HFF-Myc (cell line): ENCODE data around the gene ZNF646.

Experiments used
- DNase-seq: peaks from one replicate; pipeline ENCODE4 v3.0.0-alpha.2; 2011; ENCODE audit warnings: low read depth; ENCODE audit errors: extremely low read depth
- H3K4me3 ChIP-seq: replicated peaks from 2 replicates; pipeline ENCODE4 v1.5.1; 2011; ENCODE audit warnings: low read depth, mild to moderate bottlenecking, control low read depth, low read length
- CTCF ChIP-seq: IDR thresholded peaks from 2 replicates; pipeline ENCODE4 v1.5.1; 2012; ENCODE audit warnings: mild to moderate bottlenecking, low read depth, low read length, control low read depth; ENCODE audit errors: missing control alignments

ZNF646 gene

GRCh38 chr16:31083981-31084380 is 9.8 kb downstream of the ZNF646 start:
- TF ChIP-seq CTCF = no peak
- no peak overlapping the region for H3K4me3 ChIP-seq
- no peak for DNase-seq

- DNase-seq = no peak
- H3K4me3 ChIP-seq = no peak overlapping the region
- no peak for TF ChIP-seq CTCF
Observed at GRCh38 chr16:31084584-31085302, 10.5 kb downstream of the ZNF646 start.

GRCh38 chr16:31085411-31085810 is 11.2 kb downstream of the ZNF646 start:
- TF ChIP-seq CTCF = no peak
- no peak for DNase-seq
- no peak overlapping the region for H3K4me3 ChIP-seq

- TF ChIP-seq CTCF = no peak
- DNase-seq = no peak
- H3K4me3 ChIP-seq = no peak overlapping the region
Observed at GRCh38 chr16:31085873-31086628, 11.8 kb downstream of the ZNF646 start.

GRCh38 chr16:31086629-31086906 is 12.3 kb downstream of the ZNF646 start:
- H3K4me3 ChIP-seq = no peak overlapping the region
- TF ChIP-seq CTCF = no peak
- DNase-seq = no peak

- no peak overlapping the region for H3K4me3 ChIP-seq
- no peak for TF ChIP-seq CTCF
- no peak for DNase-seq
Observed at GRCh38 chr16:31087481-31087880, 13.3 kb downstream of the ZNF646 start.
